ENCODE data around the gene OR6S1. TPM values are rescaled to one million over a fixed set of nuclear protein-coding genes. Genes with fewer than 3 reads are reported as not detected.

OR6S1 gene
- total and polyA plus RNA-seq, 2 of the 8 experiments (the other 6 are each of a cell fraction or from before 2014, with no cell fraction given), result not detected

DNA sequence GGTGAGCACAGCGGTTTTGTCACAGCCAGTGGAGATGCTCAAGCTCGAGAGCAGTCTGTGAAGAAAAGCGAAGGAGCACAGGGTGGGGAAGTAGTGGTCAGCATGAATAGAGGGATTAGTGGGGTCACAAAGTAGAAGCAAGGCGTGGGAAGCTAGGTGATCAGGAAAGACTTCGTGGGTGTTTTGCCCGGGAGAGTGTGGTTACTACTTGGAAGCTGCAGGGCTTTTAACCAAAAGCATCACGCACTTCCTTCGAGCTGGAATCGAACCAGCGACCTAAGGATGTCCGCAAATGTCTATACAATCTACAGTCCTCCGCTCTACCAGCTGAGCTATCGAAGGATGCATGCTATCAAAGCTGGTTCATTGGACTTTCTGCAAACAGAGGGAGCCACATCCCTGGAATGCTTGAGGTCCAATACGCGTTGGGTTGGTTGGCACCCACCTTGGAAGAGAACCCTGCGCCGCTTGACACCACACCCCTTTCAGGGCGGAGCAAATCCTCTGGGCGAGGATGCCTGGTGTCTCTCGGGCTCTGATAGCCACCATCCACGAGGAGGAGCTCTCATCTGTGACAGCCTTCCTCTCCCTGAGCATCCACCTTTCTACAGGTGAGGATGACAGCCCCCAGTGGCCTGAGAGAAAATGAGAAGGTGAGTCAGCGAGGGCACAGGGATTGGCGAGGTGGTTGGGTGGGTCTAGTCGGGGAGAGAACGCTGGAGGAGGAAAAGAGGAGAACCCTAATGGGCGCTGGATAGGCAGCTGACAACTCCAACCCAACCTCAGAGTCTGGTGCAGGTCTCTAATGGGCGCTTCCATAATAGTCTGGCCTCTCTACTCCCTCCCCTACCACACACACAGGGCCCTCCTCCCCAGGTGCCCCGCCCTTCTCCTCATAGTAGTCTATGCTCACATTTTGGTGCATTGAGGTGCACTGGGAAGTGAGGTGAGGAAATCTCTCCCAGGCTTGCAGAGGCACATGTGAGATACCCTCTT, 16.0 kb upstream of the OR6S1 start (continued):
- TF ChIP-seq NRF1 (IDR thresholded peaks at IDR 0.05; ENCODE audit: low read depth, low read length), result no peak; the same call in 1 of the 2 replicates
